Pons (tissue), 1 donor: Measurements from ENCODE around the gene ACADVL.
A peak's percentile ranks its signal among the peaks of the same experiment; 100 is the strongest.
"Not testable (repeated sequence)": the region's sequence is repeated elsewhere in the genome, so short reads cannot be mapped to it uniquely, and the experiment has no call there.

Source experiments
- DNase-seq: peaks from one replicate; pipeline ENCODE4 v3.0.0-alpha.2; 2016; ENCODE audit warnings: low spot score

ACADVL gene

DNA sequence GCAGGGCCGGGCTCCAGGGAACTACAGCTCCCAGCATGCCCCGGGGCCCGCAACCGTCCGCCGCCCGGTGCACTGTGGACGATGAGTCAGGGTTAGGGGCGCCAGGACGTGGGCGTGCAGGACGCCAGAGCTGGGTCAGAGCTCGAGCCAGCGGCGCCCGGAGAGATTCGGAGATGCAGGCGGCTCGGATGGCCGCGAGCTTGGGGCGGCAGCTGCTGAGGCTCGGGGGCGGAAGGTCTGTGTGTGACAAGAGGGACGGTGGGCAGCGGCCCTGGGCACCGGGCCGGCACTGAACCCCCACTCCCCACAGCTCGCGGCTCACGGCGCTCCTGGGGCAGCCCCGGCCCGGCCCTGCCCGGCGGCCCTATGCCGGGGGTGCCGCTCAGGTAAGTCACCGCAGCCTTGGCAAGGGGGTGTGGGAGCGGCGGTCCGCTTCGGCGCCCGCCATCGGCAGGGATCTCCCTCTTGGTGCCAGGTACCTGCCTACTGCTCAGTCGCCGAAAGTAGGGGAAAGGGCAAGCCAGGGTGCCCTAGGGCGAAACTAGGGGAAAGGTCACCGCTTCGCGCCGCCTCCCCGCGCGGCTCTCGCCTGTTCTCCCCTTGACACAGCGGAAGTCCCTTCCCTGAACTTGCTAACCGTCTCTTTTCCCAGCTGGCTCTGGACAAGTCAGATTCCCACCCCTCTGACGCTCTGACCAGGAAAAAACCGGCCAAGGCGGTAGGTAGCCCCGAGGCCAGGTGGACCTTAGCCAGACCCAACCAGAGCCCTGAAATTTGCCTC, at the start of gene ACADVL, which contains the start of gene DLG4:
ACADVL (plus strand) TSS at position 127 of the 781 bp plus-strand sequence; CDS start at position 174, 47 bp downstream.
DLG4 (minus strand) TSS at position 25 of the 781 bp plus-strand sequence.
- no peak for DNase-seq

DNA sequence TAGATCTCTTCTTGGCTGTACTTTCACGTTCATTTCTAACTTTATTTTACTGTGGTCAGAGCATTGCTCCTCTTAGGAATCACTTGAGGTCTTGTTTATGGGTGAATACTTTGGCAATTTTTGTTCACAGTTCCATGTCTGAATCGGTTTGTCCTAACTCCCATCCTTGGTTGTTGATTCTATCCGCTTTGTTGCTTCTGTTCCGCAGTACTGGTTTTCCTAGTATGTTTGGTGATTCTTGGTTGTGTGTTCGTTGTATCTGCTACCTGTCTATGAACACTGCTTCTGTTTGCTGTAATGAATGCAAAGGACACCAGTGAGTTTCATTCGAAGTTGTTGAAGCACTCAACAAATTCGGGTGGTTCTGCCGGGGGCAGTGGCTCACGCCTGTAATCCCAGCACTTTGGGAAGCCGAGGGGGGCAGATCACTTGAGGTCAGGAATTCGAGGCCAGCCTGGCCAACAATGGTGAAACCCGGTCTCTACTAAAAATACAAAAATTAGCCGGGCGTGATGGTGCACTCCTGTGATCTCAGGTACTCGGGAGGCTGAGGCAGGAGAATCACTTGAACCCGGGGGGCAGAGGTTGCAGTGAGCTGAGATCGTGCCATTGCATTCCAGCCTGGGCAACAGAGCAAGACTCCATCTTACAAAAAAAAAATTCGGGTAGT, 47.1 kb upstream of the ACADVL start:
- DNase-seq, result not testable (repeated sequence)

DNA sequence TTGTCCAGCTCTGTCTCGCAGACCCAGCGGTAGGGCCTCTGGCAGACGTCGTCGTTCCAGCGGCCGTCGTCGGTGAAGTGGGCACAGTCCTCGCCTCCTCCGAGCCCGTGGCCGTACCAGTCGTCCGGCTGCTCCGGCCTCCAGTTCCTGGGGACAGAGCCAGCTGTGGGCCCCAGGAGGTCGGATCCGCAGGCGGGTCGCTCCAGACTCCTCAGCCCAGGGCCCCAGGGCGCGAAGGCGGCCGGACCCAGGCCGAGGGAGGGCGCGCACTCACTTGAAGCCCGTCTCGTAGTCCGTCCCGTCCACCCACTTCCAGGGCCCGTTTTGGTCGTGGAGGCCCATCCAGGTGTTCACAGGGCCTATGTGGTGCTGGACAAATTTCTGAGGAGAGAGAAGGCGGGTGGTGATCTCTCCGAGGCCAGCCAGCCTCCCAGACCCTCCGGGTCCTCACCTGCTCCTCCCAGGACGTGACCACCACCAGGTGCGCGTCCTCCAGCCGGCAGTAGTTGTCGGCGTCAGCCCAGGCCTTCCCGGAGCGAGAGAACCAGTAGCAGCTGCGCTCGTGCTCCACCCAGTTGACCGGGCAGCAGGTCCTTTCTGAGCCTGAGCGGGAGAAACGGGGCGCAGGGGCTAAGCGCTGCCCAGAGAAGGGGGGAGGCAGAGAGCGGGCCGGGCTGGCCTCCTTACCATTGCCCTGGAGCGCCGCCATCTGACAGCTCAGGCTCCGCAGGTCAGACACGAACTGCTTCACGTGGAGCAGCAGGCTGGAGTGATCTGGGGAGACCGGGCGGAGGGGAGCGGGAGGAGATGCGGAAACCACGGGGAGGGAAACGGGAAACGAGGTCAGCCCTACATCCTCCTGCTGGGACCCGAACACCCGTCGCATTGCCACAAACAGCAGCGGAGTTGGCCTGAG, 45.8 kb upstream of the ACADVL start:
- DNase-seq, result peak; percentile 20

DNA sequence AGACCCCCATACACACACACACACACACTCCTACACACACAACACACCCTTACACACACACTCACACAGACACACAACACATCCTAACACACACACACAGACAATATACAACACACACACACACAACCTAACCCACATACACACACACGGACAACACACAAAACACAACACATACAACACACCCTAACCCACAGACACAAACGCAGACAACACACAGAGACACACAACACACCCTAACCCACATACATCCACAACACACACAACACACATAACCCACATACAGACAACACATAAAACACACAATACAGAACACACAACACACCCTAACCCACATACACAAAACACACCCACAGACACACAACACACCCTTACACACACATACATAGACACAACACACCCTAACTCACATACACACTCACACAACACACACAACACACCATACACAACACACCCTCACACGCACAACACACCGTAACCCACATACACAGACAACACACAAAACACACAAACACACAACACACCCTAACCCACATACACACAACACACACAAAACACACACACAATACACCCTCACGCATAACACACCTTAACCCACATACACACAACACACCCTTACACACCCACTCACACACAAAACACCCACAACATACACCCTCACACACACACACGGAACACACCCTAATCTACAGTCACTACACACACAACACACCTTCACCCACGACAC, 45.0 kb upstream of the ACADVL start:
- DNase-seq, result no peak

DNA sequence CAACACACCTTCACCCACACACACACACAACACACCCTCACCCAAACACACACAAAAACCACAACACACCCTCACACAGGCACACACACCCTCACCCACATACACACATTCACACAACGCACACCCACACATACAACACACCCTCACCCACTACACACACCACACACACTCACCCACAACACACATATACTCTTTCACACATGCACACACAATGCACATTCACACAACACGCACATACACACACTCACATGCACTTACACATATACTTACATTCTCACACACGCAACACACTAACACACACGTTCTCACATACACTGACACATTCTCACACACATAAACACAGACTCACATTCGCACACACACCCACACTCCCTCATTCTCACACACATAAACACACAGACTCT, 44.4 kb upstream of the ACADVL start:
- DNase-seq, result no peak

DNA sequence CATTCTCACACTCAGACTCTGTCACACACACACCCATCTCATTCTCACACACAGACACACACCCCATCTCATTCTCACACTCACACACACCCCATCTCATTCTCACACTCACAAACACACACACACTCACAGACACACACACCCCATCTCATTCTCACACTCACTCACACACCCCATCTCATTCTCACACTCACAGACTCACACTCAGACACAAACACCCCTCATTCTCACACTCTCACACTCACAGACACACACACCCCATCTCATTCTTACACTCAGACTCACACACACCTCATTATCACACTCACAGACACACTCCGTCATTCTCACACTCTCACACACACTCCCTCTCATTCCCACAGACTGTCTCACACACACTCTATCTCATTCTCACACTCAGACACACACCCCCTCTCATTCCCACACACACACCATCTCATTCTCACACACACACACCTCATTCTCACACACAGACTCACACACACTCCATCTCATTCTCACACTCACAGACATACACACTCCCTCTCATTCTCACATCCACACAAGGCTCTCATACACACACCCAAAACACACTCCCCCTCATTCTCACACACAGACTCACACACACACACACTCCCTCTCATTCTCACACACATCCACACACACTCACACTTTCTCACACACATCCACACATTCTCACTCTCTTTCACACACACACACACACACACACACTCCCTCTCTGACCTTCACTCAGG, 43.5 kb upstream of the ACADVL start:
- no peak for DNase-seq

DNA sequence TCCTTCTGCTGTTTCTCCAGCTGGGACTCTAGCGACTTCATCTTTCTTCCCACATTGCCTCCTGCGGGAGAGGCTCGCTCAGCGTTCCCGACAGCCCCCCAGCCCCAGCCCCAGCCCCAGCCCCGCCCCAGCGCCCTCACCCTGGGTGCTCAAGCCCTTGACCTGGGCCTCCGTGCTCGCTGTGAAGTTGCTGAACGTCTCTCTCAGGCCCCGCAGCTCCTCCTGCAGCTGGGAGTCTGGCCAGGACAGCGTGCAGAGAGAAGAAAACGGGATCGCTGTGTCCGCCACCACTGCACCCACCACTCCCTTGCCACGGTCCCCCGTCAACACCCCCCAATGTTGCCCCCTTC, 42.9 kb upstream of the ACADVL start:
- DNase-seq, result no peak

DNA sequence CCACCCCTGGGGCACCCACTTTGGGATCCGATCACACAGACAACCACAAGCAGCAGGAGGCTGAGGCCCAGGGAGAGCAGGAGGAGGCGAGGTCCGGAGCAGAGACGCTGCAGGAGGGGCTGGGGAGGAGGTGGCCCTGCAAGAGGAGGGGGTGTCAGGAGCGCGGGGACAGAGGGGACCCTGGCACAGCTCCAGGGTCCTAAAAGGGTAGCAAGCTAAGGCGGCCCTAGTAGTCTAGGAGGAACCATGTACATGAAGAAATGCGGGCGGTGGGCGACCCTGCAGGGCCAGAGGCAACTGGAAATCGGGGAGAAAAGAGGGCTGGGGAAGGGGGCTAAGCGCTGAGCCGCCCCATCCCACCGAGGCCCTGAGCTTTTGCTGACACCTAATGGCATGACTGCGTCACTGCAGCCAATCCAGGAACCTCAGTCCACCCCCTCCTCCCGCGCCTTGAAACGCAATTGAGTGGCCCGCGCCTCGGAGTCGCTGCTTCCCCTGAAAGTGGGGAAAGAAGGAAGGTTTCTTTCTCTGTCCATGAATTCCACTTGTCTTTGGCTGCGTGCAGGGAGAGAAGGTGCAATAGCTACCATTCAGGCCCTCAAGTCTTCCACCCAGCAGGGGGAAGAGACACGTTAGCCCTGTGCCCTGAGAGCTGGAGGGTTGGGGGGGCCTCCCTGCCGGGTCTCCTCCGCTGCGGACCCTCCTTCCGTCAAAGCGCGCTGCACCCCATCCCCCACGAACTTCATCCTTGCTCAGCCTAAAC, 42.4 kb upstream of the ACADVL start:
- peak; percentile 47 for DNase-seq

DNA sequence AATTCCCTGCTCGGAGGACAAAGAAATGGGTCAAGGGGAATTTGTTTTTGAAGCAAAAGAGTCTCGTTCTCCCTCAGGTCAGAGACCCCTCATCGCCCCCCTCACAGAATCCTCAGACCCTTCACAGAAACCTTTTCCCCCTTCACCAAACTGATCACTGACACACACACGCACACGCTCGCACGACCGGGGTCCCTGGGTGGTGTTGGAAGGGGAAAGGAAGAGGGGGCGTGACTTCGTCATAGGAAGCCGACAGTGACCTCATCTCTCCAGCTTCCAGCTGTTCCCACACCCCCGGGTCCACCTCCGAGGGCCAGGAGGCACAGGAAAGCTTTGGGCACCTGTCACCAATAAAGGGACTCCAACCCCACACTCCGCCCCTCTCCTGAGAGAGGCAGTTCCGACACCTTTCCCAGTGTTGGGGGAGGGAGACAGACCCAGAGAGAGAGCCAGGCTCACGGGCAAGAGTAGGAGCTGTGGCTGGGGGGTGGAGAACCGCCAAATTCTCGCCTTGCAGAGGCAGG, 41.7 kb upstream of the ACADVL start:
- DNase-seq, result no peak

DNA sequence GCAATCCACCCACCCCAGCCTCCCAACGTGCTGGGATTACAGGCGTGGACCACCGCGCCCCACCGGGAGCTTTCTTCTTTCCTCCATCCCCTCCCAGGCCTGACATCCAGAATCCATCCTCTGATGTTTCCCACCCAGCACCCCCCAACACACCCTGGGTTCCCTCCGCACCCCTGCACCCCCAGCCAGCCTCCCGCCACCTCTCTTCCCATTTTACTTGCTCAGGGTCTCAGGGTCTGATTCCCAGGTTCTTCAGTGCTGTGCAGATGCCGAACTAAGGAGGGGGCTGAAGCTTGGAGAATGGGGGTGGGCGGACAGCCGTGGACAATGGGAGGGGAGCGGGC, 40.8 kb upstream of the ACADVL start:
- no peak for DNase-seq

DNA sequence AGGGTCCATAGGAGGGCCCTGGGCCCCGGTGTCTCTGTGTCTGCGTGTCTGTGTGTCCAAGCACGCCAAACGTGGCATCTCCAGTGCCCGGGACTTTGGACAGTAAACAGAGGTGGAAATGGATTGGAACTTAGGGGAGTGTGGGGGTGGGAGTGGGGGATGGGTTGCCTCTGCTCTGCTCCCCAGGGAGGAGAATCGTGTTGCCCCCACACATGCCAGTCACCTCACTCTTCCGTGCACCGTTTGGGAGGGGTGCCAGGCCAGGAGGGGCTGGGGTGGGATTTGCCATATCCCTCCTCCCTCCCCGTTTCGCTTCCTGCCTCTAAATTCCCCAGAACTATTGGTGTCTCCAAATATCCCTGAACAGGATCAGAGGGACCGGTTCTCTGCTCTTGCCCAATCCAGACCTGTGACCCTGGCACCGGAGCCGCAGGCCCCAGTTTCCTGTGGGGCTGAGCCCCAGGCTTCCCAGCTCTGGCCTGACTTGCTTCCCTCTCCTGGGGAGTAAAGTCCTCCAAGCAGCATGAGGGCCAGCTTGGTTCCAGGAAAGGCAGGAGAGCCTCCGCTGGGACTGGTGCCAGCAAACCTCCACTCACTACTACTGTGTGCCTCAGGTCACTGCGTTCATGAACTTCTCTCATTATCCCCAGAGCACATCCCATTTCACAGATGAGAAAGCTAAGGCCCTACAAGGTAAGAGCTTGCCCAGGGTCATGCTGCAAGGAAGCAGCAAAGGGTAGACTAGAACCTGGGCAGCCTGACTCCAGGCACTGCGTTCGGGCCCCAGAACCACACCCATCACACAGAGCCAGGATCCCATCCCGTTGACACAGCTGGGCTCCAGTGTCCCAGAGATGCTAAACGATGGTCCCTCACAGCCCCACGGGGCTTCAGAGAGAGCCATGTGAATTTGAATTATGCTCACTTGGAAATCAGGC, 40.2 kb upstream of the ACADVL start, which contains the start of gene ASGR1:
ASGR1 (minus strand) TSS at position 54 of the 938 bp plus-strand sequence. CDS start 807 bp downstream, outside the sequence.
- DNase-seq, result no peak

DNA sequence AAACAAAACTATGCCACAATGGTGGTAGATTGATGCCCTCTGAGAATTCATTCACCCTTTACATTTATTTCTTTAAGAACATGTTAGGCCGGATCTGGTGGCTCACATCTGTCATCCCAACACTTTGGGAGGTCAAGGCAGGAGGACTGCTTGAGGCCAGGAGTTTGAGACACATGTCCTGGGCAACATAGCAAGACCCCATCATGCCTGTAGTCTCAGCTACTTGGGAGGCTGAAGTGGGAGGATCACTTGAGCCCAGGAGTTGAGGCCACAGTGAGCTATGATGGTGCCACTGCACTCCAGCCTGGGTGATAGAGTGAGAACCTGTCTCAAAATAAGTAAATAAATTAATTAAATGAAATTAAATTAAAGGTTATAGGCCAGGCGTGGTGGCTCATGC, 37.6 kb upstream of the ACADVL start:
- not testable (repeated sequence) for DNase-seq

DNA sequence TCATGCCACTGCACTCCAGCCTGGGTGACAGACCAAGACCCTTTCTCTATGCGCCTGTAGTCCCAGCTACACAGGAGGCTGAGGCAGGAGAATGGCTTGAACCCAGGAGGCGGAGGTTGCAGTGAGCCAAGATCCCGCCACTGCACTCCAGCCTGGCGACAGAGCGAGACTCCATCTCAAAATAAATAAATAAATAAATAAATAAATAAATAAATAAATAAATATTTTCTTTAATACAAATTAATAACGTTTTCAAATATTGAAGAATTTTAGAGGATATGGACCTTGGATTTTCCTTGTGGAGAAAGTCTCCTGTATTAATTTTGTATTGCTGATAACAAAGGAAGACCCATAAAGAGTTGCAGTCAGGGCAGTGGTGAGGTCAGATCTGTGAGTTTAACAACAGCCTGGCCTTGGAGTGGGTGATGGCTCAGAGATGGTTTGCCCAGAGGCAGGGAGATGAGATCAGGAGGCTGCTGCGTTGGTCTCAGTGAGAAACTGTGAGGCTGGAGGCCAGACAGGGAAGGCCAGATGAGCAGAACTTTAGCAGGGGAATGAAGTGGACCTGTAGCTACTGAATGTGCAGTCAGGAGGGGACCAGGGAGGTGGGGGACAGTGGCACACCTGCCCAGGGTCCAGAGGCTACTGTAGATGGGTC, 36.2 kb upstream of the ACADVL start:
- no peak for DNase-seq

DNA sequence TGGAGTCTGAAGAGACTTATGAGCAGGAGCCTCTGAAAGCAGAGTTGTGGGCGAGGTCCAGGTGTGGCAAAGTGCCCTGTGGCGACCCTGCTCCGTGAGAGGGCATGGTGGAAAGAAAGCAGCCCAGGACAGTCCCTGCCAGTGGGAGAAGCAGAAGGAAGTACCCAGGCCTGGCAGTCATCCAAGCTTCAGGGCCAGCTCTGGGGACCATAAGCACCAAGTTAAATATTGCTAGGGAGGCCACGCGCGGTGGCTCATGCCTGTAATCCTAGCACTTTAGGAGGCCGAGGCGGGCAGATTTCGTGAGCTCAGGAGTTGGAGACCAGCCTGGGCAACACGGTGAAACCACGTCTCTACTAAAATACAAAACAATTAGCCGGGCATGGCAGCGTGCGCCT, 35.6 kb upstream of the ACADVL start:
- no peak for DNase-seq

DNA sequence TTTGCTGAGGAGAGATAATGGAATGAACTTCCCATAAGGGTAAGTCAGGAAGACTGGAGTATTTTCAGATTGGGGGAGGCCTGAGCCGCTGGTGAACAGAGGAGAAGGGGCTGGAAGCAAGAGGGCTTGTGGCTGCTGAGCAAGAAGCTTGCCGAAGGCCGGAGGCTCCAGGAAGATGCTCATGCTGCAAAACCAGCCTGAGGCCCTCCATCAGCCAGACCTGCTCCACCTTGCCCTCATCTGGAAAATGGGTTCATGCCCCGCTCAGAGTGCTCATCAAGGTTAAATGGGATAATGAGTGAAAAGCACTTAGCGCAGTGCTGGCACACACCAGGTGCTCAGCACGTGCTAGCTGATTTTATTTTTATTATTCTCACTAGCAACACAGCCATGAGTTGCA, 35.1 kb upstream of the ACADVL start:
- no peak for DNase-seq

DNA sequence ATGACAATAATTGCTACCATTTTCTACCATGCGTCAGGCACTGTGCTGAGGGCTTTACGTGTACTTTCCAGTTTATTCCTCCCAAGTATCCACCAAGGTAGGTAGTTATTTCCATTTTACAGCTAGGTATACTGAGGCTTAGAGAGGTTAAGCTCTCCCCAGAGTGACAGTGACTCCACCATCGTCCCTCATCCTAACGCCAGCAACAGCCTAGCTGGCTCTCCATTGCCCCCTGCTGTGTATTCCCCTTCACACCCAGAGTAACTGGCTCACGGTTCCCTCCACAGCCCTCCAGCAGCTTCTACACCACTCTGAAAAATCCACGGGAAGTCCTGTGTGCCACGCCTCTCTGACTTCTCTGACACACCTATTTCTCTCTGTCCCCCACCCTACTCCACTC, 33.5 kb upstream of the ACADVL start:
- DNase-seq, result no peak

DNA sequence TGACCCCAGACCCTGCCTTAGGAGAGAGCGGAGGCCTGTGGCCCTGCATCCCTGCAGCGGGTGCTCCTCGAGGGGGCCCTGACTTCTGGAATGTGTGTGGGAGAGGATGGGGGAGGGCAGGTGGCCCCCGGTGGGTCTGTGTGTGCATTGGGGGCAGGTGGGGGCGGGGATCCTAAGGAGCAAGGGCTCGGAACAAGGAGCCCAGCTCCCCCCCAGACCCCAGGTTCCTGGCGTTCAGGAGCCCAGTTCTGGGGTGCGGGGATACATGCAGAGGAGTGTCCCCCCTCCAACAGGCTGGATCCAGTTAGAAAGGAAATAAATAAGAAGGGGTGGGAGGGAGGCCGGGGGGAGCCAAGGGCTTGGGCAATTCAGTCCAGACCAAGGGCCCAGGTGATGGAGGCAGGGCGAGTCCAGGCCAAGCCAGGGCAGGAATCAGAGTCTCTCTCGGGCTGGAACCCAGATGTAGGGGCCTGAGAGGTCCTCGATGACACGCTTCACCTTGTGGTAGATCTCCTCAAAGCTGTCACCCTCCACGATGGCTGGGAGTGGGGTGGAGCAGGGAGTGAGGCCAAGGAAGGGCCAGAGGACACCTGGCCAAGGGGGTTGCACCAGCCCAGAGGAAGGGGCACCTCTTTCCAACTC, 29.3 kb upstream of the ACADVL start:
- DNase-seq, result no peak

DNA sequence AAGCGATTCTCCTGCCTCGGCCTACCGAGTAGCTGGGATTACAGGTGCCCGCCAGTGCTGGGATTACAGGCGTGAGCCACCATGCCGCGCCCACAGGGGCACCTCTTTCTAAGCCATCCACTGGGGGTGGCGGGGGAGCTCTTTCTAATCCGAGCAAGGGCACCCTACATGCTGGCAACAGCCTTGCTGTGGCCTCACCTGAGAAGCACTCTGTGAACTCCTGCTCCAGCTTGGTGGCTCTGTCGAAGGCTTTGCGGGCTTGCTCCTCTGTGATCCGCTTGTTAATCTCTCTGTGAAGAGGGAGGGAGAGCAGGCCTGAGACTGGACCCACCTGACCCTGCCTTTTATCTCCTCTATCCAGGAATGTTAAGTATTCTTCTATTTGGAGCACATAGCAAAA, 28.7 kb upstream of the ACADVL start:
- no peak for DNase-seq
